Measurements from ENCODE around the gene HOXA1.
A peak's percentile ranks its signal among the peaks of the same experiment; 100 is the strongest.

DNA sequence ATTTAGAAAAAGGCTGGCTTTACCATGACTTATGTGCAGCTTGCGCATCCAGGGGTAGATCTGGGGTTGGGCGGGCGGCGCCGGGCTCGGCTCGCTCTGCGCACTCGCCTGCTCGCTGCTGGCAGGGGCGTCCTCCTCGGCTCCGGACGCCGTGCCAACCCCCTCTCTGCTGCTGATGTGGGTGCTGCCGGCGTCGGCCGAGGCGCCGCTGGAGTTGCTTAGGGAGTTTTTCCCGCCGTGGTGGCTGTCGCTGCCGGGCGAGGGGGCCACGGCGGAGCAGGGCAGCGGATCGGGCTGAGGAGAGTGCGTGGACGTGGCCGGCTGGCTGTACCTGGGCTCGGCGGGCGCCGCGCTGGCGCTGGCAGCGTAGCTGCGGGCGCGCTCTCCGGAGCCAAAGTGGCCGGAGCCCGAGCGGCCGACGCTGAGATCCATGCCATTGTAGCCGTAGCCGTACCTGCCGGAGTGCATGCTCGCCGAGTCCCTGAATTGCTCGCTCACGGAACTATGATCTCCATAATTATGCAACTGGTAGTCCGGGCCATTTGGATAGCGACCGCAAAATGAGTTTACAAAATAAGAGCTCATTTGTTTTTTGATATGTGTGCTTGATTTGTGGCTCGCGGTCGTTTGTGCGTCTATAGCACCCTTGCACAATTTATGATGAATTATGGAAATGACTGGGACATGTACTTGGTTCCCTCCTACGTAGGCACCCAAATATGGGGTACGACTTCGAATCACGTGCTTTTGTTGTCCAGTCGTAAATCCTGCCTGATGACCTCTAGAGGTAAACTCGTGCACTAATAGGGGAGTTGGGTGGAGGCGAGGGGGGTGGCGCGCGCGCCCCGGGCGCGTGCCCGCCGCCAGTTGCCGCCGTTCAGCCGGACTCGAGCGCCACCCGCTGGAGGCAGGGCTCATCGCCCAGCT, 47.5 kb upstream of the HOXA1 start, which contains the start of gene HOXA5:
- peak in 3 of 4 donors; percentile 81 to 89 (median 82) for TF ChIP-seq POLR2A (IDR thresholded peaks at IDR 0.05)
- TF ChIP-seq, protein P1, sequence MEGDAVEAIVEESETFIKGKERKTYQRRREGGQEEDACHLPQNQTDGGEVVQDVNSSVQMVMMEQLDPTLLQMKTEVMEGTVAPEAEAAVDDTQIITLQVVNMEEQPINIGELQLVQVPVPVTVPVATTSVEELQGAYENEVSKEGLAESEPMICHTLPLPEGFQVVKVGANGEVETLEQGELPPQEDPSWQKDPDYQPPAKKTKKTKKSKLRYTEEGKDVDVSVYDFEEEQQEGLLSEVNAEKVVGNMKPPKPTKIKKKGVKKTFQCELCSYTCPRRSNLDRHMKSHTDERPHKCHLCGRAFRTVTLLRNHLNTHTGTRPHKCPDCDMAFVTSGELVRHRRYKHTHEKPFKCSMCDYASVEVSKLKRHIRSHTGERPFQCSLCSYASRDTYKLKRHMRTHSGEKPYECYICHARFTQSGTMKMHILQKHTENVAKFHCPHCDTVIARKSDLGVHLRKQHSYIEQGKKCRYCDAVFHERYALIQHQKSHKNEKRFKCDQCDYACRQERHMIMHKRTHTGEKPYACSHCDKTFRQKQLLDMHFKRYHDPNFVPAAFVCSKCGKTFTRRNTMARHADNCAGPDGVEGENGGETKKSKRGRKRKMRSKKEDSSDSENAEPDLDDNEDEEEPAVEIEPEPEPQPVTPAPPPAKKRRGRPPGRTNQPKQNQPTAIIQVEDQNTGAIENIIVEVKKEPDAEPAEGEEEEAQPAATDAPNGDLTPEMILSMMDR (IDR thresholded peaks at IDR 0.05), result peak; percentile 74 to 98 (median 92)

Measured in esophagus squamous epithelium (tissue), 4 donors.